GM21737 (cell line): ENCODE results near the gene MICALL2.
"Not testable (repeated sequence)": the region's sequence is repeated elsewhere in the genome, so short reads cannot be mapped to it uniquely, and the experiment has no call there.

Experiments
- ATAC-seq: cut with Tn5 transposase; IDR thresholded peaks from one replicate; pipeline ENCODE4 v1.9.1; 2021; ENCODE audit warnings: mild to moderate bottlenecking, moderate library complexity; ENCODE audit not compliant: unreplicated experiment

MICALL2 gene

GRCh38 chr7:1450431-1450830 is 8.8 kb downstream of the MICALL2 start:
- ATAC-seq, result no peak

DNA sequence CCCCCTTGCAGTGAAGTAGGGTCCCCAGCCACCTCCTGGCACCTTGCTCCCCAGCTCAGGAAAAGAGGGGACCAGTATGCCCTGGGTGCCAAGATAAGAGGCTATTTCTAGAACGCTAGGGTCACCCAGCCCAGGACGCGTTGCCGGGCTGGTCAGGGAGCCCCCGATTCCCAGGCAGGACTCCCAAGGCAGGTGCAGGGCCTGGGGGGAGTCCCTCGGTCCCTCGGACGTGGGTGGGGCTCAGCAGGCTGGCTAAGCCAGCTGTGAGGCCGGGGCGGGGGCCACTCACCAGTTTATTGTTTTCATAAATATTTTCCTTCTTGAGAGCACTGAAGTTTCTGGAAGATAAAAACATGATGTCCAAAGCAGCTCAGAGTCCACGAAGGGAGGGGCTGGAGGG is 9.3 kb downstream of the MICALL2 start:
- ATAC-seq, result no peak

GRCh38 chr7:1449501-1449900 is 9.8 kb downstream of the MICALL2 start:
- no peak for ATAC-seq

DNA sequence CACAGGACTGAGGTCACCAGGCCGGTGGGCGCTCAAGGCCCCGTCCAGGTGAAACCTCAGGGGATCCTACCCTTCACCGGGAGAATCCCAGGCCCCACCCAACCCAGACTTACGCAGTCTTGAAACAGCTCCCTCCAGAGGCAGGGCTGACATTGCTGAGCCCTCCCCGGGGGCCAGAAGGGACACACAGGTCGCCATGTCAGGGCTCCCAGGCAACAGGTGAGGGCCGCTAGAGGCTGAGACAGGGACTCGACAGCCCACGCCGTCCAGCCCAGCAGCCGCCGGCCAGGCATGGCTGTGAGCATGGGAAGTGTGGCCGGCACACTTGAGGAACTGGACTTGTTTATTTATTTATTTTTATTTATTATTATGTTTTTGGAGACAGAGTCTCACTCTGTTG is 10.3 kb downstream of the MICALL2 start:
- ATAC-seq, result no peak

- no peak for ATAC-seq
These were observed 11.6 kb downstream of the MICALL2 start for GRCh38 chr7:1447551-1448244.

- no peak for ATAC-seq
These were observed 12.2 kb downstream of the MICALL2 start for GRCh38 chr7:1447112-1447511.

GRCh38 chr7:1446620-1447032 is 12.6 kb downstream of the MICALL2 start:
- ATAC-seq, result no peak

DNA sequence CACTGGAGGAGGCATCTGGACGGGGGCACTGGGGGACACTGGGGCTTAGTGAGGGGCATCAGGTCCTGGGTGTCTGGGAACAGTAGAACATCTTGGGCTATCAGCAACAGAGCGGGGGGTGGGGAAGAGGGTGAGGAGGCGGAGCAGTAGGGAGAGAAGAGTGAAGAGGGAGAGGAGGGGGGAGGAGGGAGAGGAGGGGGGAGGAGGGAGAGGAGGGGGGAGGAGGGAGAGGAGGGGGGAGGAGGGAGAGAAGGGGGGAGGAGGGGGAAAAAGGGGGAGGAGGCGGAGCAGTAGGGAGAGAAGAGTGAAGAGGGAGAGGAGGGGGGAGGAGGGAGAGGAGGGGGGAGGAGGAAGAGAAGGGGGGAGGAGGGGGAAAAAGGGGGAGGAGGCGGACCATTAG is 13.2 kb downstream of the MICALL2 start:
- ATAC-seq, result not testable (repeated sequence)

- no peak for ATAC-seq
These were observed 13.9 kb downstream of the MICALL2 start for GRCh38 chr7:1445341-1445740.

GRCh38 chr7:1444925-1445322 is 14.3 kb downstream of the MICALL2 start:
- no peak for ATAC-seq

- ATAC-seq, result no peak
These were observed 14.9 kb downstream of the MICALL2 start for GRCh38 chr7:1444214-1444924.

DNA sequence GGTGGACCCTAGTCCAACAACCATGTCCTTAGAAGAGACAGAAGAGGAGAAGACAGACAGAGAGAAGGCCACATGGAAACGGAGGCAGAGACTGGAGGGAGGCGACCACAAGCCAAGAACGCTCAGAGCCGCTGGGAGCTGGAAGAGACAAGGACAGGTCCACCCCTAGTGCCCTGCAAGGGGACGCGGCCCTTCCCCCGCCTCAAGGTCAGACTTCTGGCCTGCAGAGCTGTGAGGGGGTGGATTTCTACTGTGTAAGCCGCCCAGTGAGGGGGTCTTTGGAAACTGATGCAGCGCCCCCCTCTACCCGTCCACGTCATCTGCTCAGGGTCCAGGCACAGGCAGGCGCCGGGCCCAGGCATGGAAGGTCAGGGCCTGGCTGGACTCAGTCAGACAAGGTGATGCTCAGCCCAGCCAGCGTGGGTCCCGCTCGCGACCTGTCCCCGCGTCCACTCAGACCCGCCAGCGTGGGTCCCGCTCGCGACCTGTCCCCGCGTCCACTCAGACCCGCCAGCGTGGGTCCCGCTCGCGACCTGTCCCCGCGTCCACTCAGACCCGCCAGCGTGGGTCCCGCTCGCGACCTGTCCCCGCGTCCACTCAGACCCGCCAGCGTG is 15.6 kb downstream of the MICALL2 start:
- not testable (repeated sequence) for ATAC-seq

DNA sequence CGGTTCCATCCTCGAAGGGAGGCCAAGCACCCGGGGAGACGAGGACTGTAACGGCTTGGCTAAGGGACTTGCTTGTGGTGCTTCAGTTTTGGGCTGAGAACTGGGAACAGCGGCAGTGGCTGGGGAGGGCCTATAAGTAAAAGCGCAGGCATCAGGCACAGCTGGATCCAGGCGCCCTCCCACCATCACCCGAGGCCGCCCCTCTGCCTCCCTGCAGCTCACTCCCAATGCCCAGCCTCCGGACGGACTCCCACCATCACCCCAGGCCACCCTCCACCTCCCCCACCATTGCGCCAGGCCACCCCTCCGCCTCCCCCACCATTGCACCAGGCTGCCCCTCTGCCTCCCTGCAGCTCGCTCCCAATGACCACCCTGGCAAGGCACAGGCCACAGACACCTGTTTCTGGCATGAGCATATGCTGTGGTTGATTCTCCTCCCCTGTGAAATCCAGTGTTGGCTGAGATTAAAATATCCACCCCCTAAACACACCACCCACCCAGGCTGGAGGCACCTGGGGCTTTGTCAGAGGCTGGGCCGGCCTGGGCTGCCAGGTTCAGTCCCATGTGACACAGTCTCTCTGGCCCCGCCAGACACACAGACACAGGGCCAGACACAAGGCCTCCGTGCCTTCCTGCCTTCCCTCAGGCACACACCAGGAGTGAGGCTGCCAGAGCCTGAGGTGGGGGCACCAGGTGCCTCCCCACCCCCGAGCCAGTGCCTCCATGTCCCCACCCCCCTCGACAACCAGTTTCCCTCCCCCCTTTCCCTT is 16.7 kb downstream of the MICALL2 start:
- ATAC-seq, result no peak

DNA sequence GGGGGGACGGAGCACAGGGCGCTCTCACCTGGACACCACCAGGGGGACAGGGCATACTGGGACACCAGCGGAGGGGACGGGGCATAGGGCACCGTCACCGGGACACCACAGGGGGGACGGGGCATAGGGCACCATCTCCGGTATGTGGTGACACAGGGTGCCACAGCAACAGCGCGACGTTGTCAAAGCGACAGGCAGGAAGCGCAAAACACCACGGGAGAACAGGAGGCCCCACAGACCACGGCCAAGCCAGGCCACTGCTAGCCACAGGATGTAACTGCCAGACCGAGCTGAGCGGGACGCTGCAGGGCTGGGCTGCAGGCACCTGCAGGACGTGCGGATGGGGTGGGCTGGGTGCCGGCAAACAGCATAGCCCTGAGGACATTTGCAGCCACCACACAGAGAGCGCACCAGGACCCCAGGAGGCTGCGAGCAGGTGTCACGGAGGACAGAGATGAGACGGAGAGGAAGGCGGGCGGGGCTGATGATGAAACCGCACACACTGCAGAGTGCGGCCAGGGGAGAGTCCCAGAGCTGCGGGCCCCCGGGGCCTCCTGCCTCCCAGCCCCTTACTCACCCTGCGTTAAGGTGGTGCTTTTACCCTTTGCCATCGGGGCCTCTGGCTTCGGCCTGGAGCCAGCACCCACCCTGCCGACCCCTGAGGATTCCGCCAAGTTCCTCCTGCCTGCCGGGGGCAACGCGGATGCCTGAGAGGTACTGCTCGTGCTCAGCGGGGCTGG is 17.5 kb downstream of the MICALL2 start:
- no peak for ATAC-seq

DNA sequence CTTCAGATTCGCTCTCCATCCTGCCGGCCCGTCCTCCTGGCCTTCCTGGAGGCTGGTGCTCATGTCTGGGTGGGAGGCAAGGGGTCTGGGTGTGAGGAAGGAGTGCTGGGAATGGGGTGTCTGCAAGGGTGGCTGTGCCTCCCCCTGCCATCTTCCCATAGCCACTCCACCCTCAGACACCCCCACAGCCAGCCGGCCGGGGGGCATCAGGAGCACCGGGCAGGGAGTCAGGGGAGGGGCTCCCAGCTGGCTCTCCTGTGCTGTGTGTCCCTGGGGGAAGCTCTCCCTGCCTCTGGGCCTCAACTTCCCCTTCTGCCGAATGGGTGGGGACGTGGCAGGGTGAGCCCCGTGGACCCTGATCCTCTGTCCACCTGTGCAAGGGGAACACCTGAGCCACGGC is 18.6 kb downstream of the MICALL2 start:
- ATAC-seq, result no peak

DNA sequence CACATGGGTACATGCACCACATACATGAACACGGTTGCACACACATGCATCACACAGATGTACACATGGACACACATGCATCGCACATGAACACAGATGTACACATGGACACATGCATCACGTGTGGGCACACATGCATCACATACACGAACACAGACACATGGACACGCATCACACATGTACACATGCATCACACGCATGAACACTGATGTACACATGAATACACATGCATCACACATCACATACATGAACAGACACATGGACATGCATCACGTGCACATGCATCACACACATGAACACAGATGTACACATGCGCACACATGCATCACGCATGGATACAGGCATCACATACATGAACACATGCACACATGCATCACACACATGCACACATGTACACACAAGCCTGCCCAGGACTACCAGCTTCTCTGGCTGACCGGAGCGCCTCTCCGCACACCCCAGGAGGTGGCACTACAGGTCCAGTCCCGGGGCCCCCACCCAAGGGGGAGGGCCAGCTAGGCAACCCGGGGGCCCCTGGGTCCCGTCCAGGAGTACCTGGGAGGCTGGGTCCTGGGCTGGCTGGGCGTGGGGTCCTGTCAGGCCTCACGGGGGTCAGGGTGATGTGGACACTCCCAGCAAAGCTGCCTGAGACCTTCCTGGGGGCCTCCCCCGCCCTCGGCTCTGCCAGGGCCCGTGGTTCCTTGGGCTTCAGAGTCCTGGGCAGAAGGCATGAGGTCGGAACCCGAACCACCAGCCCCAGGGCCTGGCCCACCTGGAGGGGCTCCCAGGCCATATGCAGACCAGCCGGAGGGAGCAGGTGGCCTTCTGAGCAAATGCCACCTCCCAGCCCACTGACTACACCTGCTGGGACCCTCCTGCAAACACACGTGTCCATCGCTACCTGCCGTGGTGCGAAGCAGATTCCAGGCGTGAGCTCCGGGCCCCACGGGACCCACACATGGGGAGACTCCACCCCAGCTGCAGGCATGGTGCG is 19.6 kb downstream of the MICALL2 start:
- no peak for ATAC-seq

- no peak for ATAC-seq
These were observed 20.4 kb downstream of the MICALL2 start for GRCh38 chr7:1438821-1439220.

- ATAC-seq, result no peak
These were observed 21.1 kb downstream of the MICALL2 start for GRCh38 chr7:1438208-1438607.

DNA sequence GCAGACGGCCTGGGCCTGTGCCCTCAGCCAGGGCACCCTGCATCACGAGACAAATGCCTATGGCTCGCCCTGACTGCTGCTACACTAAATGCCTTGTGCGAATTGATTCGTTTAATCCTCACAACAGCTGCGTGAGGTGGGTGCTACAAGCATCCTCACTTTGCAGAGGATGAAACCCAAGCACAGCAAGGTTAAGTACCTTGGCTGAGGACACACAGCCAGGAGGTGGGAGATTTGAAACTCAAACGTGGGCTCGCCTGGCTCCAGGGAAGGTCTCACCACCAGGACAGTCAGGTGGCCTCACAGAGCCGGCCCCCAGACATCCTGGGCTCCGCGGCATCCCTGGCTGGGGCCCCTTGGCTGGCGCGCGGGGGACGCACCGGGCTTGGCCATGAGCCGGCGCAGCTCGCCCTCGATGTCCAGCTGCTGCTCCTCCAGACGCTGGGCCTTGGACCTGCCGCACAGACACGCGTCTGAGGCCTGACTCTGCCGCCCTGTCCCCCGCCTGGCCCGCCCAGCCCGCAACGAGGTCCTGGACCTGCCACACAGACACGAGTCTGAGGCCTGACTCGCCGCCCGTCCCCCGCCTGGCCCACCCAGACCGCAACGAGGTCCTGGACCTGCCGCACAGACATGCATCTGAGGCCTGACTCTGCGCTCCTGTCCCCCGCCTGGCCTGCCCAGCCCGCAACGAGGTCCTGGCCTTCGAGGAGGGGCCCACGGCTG is 22.0 kb downstream of the MICALL2 start:
- no peak for ATAC-seq
